Left lung (tissue), 10 donors: ENCODE data around the gene ROM1. TPM values are rescaled to one million over a fixed set of nuclear protein-coding genes. Genes with fewer than 3 reads are reported as not detected.
"Not testable (repeated sequence)": the region's sequence is repeated elsewhere in the genome, so short reads cannot be mapped to it uniquely, and the experiment has no call there.

Experiments used
- ATAC-seq: fragments of 200-7000 bp; cut with Tn5 transposase; one replicate; pipeline ENCODE4 v1.9.1; 2020; ENCODE audit warnings: moderate library complexity
- DNase-seq, 4 donors: peaks; one replicate each; pipeline ENCODE4 v3.0.0-alpha.2; 2013 to 2020
- H3K27ac ChIP-seq, 2 donors: fragments of 200-600 bp; sonication (generic) in 1 of 2; one replicate each; pipeline versions ENCODE4 v1.5.0 to v1.8.0; 2020 to 2021
- H3K27me3 ChIP-seq, 2 donors: fragments of 200-600 bp; sonication (generic) in 1 of 2; one replicate each; pipeline versions ENCODE4 v1.5.0 to v1.8.0; 2020 to 2021
- H3K36me3 ChIP-seq, 2 donors: fragments of 200-600 bp; sonication (generic) in 1 of 2; one replicate each; pipeline versions ENCODE4 v1.5.0 to v1.8.0; 2020 to 2021
- H3K4me1 ChIP-seq, 2 donors: fragments of 200-600 bp; one replicate each; pipeline ENCODE4 v1.8.0; 2021
- H3K4me3 ChIP-seq, 2 donors: fragments of 200-600 bp; sonication (generic) in 1 of 2; one replicate each; pipeline versions ENCODE4 v1.5.0 to v1.8.0; 2020 to 2021; ENCODE audit warnings: mild to moderate bottlenecking in 1 of 2
- H3K9me3 ChIP-seq, 2 donors: fragments of 200-600 bp; sonication (generic) in 1 of 2; one replicate each; pipeline versions ENCODE4 v1.5.0 to v1.8.0; 2020 to 2021
- intact Hi-C, 2 donors: fragments of 100-400 bp; cut with DNase I; formaldehyde crosslinking; loops; one replicate each; pipeline versions ENCODE4 v1.11.2 to v1.14.2; 2022
- polyA plus RNA-seq, 6 donors: library from polyadenylated mRNA; unstranded; fragments of 120-200 nt; gene quantifications; one replicate each; pipeline ENCODE4 v1.2.1, GENCODE V29; 2013; ENCODE audit not compliant: insufficient read length in 6 of 6
- total RNA-seq, 2 donors: library from RNA; stranded (reverse); fragmentation: NEBNext Ultra II Directional; extraction: Animal tissue kit (Norgen Biotek cat#: 25700); gene quantifications; one replicate each; pipeline ENCODE4 v1.2.1, GENCODE V29; 2021
- TF ChIP-seq, protein P1 (sequence below), 2 donors: fragments of 200-600 bp; sonication (generic) in 1 of 2; IDR thresholded peaks; one replicate each; pipeline versions ENCODE4 v1.5.0 to v1.8.0; 2021; ENCODE audit warnings: antibody characterized with exemption in 2 of 2
- donor health status: DM: no; HTN: yes; CAD: no.
- donor health status: DM: no; HTN: no; CAD: no.

ROM1 gene
- total and polyA plus RNA-seq, 8 donors = 3.4 to 6.5 (median 5.5) TPM

- intact Hi-C loops = no loop called here
- Histone ChIP-seq H3K4me1 (peaks cover 14 to 72% of the 10 kb centered on the region in 2 donors), H3K9me3 (no peaks in the 10 kb centered on the region), H3K36me3 (peaks cover 5 to 80% of the 10 kb centered on the region in 2 donors), H3K4me3 (no peak overlapping the region), H3K27me3 (no peaks in the 10 kb centered on the region), H3K27ac (no peak overlapping the region)
- ATAC-seq = no peak
- TF ChIP-seq, protein P1, sequence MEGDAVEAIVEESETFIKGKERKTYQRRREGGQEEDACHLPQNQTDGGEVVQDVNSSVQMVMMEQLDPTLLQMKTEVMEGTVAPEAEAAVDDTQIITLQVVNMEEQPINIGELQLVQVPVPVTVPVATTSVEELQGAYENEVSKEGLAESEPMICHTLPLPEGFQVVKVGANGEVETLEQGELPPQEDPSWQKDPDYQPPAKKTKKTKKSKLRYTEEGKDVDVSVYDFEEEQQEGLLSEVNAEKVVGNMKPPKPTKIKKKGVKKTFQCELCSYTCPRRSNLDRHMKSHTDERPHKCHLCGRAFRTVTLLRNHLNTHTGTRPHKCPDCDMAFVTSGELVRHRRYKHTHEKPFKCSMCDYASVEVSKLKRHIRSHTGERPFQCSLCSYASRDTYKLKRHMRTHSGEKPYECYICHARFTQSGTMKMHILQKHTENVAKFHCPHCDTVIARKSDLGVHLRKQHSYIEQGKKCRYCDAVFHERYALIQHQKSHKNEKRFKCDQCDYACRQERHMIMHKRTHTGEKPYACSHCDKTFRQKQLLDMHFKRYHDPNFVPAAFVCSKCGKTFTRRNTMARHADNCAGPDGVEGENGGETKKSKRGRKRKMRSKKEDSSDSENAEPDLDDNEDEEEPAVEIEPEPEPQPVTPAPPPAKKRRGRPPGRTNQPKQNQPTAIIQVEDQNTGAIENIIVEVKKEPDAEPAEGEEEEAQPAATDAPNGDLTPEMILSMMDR (IDR thresholded peaks at IDR 0.05) = no peak
- no peak for DNase-seq
These were observed 43.4 kb upstream of the ROM1 start for GRCh38 chr11:62569611-62570010.

GRCh38 chr11:62570903-62571302 is 42.2 kb upstream of the ROM1 start:
- H3K4me1 ChIP-seq = peaks cover 18 to 76% of the 10 kb centered on the region in 2 donors
- H3K27me3 ChIP-seq, H3K9me3 ChIP-seq, H3K4me3 ChIP-seq, ATAC-seq, intact Hi-C loops, H3K27ac ChIP-seq, DNase-seq: not testable (repeated sequence)
- H3K36me3 ChIP-seq = peaks cover 5 to 67% of the 10 kb centered on the region in 2 donors

GRCh38 chr11:62571493-62571892 is 41.6 kb upstream of the ROM1 start:
- H3K9me3 ChIP-seq, H3K27ac ChIP-seq, DNase-seq, ATAC-seq, H3K4me3 ChIP-seq, intact Hi-C loops, H3K27me3 ChIP-seq: not testable (repeated sequence)
- peaks cover 5 to 67% of the 10 kb centered on the region in 2 donors for H3K36me3 ChIP-seq
- peaks cover 18 to 76% of the 10 kb centered on the region in 2 donors for H3K4me1 ChIP-seq

DNA sequence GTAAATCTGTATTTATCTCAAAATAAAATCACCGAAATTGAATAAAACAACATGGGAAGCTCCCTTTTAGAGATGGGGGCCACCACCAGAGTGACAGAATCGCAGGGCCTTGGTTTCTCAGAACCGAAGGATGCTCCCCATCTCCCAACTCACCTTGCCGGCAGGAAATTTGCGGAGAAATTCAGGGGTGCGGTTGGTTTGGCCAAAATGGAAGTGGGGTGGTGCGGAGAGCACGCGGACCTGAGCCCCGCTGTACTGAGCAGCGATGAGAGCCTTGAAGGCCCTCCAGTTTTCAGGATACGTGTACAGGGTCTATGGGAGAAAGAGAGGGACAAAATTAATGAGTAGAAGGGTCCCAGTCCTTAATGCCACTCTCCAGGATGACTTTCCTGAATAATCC is 40.6 kb upstream of the ROM1 start:
- TF ChIP-seq, protein P1 (IDR thresholded peaks at IDR 0.05) = no peak
- ATAC-seq (no peak), DNase-seq (no peak)
- no peaks in the 10 kb centered on the region for H3K27me3 ChIP-seq
- H3K36me3 ChIP-seq = peaks cover 5 to 66% of the 10 kb centered on the region in 2 donors
- intact Hi-C loops = no loop called here
- H3K4me1 ChIP-seq = peaks cover 18 to 80% of the 10 kb centered on the region in 2 donors
- H3K27ac ChIP-seq = peak overlapping the region in 1 of 2 donors; percentile 88
- H3K9me3 ChIP-seq = no peaks in the 10 kb centered on the region
- peak overlapping the region; percentile 68 to 77 for H3K4me3 ChIP-seq

DNA sequence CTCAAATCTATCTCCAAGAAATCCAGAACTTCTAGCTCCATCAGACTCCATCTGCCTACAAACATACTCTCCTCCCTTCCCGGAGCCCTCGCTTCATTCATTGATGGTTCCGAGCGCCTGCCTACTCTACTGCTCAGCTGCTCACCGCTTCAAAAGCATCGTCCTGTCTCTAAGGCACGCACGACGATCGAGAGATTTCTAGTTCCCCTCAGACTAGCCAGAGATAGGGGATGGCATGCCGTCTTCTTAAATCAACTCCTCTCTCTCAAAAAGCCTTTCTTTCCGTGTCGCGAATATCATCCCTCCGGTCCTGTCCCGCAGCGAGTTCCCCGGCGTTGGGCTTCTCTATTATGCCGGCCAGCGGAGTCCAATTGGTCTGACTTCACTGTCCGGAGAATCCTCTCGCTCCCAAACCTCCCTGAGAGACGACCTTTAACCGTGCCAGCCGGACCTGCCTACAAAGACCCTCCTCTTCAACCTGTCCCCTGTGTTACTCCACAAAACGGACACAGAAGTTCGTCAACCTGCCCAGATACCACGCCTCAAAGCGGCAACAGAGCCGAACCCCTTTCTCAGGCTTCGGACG is 40.0 kb upstream of the ROM1 start:
- Histone ChIP-seq H3K27ac (peak overlapping the region; percentile 82 to 88), H3K36me3 (peaks cover 5 to 64% of the 10 kb centered on the region in 2 donors), H3K4me3 (peak overlapping the region; percentile 68 to 77), H3K9me3 (no peaks in the 10 kb centered on the region), H3K4me1 (peaks cover 18 to 76% of the 10 kb centered on the region in 2 donors), H3K27me3 (no peaks in the 10 kb centered on the region)
- intact Hi-C loops = no loop called here
- TF ChIP-seq, protein P1 (IDR thresholded peaks at IDR 0.05) = no peak
- ATAC-seq = peak; percentile 4
- DNase-seq = no peak

DNA sequence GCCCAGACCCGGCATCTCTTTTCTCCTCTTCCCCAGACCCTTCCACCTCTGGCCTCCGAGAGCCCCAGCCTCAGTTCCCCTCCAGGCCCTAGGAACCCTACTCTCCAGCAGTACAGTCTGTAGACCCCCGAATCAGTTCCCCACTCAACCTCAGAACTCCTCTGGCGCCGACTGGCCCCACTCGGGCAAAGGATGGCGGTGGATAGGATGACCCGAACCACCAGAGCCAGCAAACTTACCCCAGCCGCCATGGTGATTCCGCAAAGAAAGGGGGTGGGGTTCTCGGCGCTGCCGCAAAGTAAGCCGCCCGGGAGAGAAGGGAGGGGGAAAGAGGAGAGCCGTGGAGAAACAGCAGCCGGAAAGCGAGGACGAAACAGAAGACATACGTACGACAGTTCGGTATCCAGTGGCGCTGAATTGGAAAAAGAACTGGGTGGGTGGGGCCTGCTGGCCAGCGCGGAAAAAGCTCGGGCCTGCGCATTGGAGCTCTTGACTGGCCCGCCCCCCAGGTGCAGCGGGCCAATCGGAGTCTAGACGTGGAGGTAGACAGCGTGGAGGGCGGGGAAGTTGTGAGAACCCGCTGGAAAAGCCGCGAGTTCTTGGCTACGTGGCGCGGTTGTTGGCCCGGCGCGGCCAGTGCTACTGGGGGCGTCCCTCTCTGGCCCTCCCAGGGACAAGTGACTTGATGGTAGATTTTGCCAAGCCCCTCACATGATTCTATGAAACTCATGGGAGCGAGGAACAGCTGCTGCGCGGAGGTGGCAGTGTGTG is 39.3 kb upstream of the ROM1 start, which contains the start of gene EEF1G:
Gene EEF1G, minus strand, starts transcription at position 300 of the 771 bp plus-strand sequence. Its CDS starts 49 bp downstream, at position 251.
- no peaks in the 10 kb centered on the region for H3K9me3 ChIP-seq
- DNase-seq = peak; percentile 98 to 100 (median 99)
- intact Hi-C loops = no loop called here
- peaks cover 5 to 64% of the 10 kb centered on the region in 2 donors for H3K36me3 ChIP-seq
- H3K27me3 ChIP-seq = no peaks in the 10 kb centered on the region
- ATAC-seq = peak; percentile 97
- H3K4me1 ChIP-seq = peaks cover 18 to 76% of the 10 kb centered on the region in 2 donors
- peak within 1 kb of the TSS; percentile 88 to 95 for H3K27ac ChIP-seq
- TF ChIP-seq, protein P1 (IDR thresholded peaks at IDR 0.05) = no peak
- peak within 1 kb of the TSS; percentile 68 to 77 for H3K4me3 ChIP-seq
